SKM-1 treated with dmso at 0.1 percent for 144 hours (cell line): ENCODE measurements around the gene SLC13A3.
A peak's percentile ranks its signal among the peaks of the same experiment; 100 is the strongest.

Experiments
- DNase-seq: peaks from one replicate; lab custom pipeline; 2025; ENCODE audit not compliant: unreplicated experiment; lab: John Stamatoyannopoulos, UW

SLC13A3 gene

DNA sequence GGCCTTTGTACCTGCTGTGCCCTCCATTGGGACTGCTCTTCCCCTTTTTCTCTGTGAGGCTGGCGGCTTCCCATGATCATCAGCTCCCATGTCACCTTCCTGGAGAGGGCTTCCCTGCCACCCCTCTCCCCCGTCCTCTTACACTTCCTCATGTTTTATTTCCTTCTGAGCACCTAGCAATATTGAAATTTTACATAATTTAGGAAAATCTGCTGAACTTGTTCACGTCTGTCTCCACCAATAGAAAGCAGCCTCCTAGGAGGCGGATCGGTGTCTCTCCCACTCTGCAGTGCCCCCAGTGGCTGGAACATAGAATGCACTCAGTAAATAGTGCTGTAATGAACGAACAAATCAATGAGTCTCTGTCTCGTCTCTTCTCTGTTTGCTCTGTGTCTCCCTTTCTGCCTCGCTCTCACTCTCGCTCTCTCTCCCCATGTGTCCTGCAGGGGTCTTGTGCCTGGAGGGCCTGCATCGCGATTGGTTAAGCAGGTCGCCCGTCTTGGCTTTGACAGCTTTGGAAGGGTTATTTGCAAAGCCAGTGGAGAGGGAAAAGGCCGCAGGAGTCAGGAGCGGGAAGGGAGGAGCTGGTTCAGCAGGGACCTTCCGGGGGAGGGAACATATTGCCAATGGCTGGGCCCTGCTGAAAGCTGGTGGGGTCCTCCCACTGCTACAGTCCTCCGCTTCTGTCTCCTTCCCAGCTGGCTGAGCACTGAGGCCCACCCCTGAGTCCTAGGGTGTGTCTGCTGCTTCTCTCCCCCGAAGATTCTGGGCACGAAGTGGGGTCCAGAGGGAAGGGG lies 88.7 kb downstream of the SLC13A3 start:
- DNase-seq = peak; percentile 55

- DNase-seq = no peak
These were observed 89.3 kb downstream of the SLC13A3 start for GRCh38 chr20:46562009-46562372.

DNA sequence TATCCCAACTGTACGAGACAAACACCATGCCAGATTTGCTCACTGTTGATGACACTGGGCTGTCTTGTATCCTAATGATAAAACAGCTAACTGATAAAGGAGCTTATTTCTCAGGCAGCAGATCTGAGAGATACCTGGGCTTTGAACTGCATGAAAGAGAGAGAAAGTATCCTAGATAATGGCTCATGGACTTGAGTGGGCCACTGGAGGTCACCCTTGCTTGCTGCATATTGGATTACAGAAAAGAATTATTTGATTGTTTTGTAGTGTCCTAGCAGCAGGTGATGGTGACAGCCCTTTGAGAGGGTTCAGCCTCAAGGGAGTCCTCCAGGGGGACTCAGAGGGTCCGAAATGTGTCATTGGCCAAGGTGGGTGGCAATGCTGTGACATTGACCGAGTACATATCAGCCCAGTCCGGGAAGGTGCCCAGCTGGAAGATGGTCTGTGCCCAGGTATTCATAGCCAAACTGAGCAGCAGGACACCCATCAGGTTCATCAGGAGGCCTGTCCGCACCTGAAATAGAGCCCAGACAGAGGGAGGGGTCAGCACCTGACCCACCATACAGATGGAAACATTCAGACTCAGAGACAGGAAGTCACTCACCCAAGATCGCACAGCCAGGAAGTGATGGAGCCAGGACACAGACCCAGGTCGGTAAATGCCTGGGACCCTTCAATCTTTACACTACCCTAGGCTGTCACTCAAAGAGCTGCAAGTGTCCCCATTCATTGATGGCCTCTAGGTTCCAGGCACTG lies 91.4 kb downstream of the SLC13A3 start:
- no peak for DNase-seq

- DNase-seq = no peak
These were observed 92.3 kb downstream of the SLC13A3 start for GRCh38 chr20:46559001-46559400.

DNA sequence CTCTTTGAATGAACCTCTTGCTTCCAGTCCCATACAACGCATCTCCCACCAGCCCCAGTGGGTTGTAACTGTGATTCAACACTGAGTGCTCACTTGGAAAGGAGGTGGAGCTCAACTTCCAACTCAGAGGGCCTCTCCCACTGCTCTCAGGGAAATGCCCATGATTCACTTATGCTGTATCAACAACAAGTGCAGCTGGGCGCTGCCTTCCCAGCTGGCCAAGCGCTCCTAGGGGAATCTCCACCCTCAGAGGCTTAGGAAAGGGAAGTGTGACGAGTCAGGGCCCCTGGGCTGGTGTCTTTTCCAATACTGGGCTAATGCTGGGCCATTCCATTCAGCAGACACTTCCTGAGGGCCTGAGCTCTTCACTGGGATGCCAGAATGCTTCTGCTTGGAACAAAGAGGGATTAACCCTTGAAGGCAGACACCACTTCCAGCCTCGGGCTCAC lies 92.7 kb downstream of the SLC13A3 start:
- DNase-seq = no peak

DNA sequence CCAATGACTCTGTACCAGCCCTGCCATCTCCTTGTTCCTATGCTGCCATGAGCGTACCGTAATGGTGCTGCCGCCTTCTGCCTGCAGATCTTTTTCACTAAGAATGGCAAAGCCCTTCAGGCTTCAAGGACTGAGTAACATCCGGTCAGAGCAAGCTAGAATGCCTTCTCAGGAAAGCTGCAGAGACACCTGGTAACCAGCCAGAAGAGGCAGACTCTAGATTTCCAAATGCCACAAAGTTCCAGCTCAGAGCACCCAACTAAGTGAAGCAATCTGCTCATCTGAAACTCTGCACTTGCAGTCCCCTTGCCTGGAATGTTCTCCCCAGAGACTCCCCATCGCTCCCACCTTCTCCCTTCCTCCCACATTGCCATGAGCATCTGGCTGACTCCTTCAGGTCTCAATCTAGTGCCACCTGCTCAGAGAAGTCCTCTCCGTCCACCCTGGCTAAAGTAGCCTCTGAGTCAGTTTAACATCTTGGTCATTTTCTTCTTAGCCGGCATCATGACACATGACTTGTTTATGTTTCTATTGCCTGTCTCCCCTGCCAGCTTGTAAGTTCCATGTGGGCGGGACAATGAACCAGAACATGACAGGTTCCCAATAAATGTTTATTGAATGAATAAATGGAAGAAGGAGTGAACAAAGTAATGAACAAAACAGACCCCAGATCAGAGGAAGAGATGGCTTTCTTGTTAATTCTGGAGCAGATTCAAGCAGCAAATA lies 93.9 kb downstream of the SLC13A3 start:
- no peak for DNase-seq

DNA sequence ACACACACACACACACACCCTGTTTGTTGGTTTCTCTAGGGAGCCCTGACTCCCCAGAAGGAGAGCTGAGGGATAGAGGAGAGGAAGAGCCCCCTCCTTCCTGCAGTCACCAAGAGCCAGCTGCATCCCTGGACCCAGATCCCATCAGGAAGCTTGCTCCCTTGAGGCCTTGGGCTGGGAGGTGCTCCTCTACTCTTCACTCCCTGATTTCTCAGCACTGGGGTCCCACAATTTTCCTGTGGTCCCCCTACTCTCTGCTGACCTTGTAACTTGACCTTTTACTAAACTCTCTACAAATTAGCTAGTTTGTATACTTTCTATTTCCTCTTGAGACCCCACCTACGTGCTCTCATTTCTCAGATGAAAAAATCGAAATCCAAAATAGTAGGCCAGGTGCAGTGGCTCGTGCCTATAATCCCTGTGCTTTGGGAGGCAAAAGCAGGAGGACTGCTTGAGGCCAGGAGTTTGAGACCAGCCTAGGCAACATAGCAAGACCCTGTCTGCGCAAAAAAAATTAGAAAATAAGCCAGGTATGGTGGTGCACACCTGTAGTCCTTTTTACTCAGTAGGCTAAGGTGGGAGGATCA lies 95.8 kb downstream of the SLC13A3 start:
- DNase-seq = no peak

- DNase-seq = no peak
These were observed 96.4 kb downstream of the SLC13A3 start for GRCh38 chr20:46554828-46555227.

- no peak for DNase-seq
These were observed 97.3 kb downstream of the SLC13A3 start for GRCh38 chr20:46553926-46554325.

- DNase-seq = peak; percentile 76
These were observed 98.5 kb downstream of the SLC13A3 start for GRCh38 chr20:46552460-46553420.

DNA sequence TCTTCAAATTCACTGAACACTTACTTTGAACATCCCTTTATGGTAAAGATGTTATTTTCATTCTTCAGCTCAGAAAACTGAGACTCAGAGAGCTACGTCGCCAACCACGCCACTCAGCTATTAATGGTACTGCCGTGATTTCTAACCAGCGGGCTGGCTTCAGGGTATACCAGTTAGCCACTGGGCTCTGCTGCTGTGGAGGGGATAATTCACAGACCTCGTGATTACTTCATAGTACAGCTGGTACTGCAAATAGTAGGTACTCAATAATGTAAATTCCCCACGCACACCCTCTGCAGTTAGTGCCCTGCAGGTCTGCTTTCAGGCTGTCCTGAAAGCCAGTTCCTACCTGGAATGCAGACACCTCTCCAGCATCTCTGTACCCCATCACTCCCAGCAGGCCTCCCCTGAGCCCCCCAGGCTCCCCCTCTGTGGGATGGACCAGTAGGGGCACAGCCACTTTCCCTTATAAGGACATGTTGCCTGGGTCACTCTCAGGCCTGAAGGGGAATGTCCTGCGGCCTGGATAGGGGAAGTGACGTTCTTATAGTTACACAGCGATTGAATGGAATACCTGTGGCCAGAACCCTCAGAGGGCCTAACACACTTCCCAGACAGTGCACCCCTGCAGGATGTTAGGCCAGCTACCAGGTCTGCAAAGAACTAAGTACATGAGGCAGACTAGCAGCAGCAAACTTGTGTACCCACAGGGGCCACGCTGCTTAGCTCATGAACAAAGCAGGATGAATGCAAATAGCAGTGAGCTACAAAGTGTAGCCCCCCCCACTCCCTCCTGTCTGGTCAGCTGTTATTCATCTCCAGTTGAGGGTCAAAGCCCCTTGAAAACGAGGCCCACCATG lies 99.5 kb downstream of the SLC13A3 start:
- DNase-seq = peak; percentile 18

- DNase-seq = peak; percentile 17
These were observed 100.8 kb downstream of the SLC13A3 start, which contains the start of gene OCSTAMP for GRCh38 chr20:46550461-46550860. Gene OCSTAMP (minus strand): TSS chr20:46550654. CDS start chr20:46550560, 94 bp downstream.

GRCh38 chr20:46549188-46549972 lies 101.9 kb downstream of the SLC13A3 start:
- no peak for DNase-seq

- DNase-seq = no peak
These were observed 102.6 kb downstream of the SLC13A3 start for GRCh38 chr20:46548688-46549087.

DNA sequence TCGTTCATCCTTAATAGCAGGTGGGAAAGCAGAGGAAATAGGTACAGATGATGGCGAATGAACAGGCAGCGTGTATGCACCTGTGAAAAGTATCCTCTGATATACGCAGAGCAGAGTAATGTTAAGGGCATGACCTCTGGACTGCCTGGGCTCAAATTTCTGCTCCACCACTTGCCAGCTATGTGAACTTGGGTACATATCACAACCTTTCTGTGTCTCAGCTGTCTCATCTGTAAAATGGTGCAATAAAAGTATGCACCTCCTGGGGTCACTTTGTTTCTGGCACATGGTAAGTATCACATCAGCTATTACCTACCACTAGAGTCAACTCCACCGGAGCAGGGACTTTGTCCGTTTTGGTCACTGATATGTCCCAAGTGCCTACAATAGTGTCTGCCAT lies 103.3 kb downstream of the SLC13A3 start:
- no peak for DNase-seq

- no peak for DNase-seq
These were observed 104.3 kb downstream of the SLC13A3 start for GRCh38 chr20:46546936-46547335.

DNA sequence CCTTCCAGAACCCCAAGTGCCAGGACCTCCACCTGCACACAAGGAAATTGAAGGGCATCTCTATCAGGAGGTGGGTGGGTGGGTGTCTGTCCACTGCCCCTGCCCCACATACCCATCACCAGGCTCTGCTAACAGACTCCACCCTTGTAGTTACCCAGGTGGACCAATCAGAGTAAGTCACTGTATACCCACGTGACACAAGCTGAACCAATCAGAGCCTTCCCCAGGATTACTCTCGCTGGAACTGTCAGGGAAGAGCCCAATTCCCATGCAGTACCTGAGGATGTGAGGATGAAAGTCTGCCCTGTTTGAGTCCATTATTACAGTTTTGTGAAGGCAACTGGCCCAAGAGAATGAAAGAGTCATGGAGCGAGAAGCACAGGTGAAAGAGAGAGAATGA lies 105.0 kb downstream of the SLC13A3 start:
- DNase-seq = no peak

GRCh38 chr20:46545827-46546138 lies 105.5 kb downstream of the SLC13A3 start:
- DNase-seq = no peak
